Progenitor cell of endocrine pancreas (in vitro differentiated cells): ENCODE measurements around the gene PLD1. TPM values are rescaled to one million over a fixed set of nuclear protein-coding genes. Genes with fewer than 3 reads are reported as not detected.

Source experiments
- DNase-seq: peaks from one replicate; pipeline ENCODE4 v3.0.0; 2021; ENCODE audit warnings: low spot score; ENCODE audit not compliant: unreplicated experiment
- H3K27ac Mint-ChIP-seq: 2 replicates; pipeline ENCODE4 v1.8.0; 2021; ENCODE audit warnings: mild to moderate bottlenecking, moderate library complexity, mixed read lengths
- H3K27me3 Mint-ChIP-seq: 2 replicates; pipeline ENCODE4 v1.8.0; 2021; ENCODE audit warnings: mixed read lengths
- H3K36me3 Mint-ChIP-seq: 2 replicates; pipeline ENCODE4 v1.8.0; 2022; ENCODE audit warnings: mixed read lengths; ENCODE audit not compliant: insufficient read depth
- H3K4me1 Mint-ChIP-seq: 2 replicates; pipeline ENCODE4 v1.8.0; 2021; ENCODE audit warnings: low read depth, mixed read lengths
- H3K4me3 Mint-ChIP-seq: 2 replicates; pipeline ENCODE4 v1.8.0; 2021; ENCODE audit warnings: low read depth, mild to moderate bottlenecking, moderate library complexity, mixed read lengths
- H3K9me3 Mint-ChIP-seq: 2 replicates; pipeline ENCODE4 v1.8.0; 2021; ENCODE audit warnings: low read depth, mixed read lengths
- CTCF ChIP-seq: fragments of 200-600 bp; sonication (generic); IDR thresholded peaks from one replicate; pipeline ENCODE4 v1.5.0; 2021; ENCODE audit warnings: antibody characterized with exemption, mild to moderate bottlenecking; ENCODE audit not compliant: unreplicated experiment
- total RNA-seq: library from RNA; stranded (reverse); gene quantifications from 2 replicates; pipeline ENCODE4 v1.2.1, GENCODE V29; 2021

The PLD1 gene
- total RNA-seq, 1 donor from 2014 or later, result 143 TPM

- Mint-ChIP-seq H3K36me3 (peaks cover 73% of the 10 kb centered on the region), H3K9me3 (peaks cover 22% of the 10 kb centered on the region), H3K27ac (no peak overlapping the region), H3K4me1 (no peaks in the 10 kb centered on the region), H3K4me3 (no peak overlapping the region), H3K27me3 (no peaks in the 10 kb centered on the region)
- no peak for TF ChIP-seq CTCF
- DNase-seq, result no peak
Measured at GRCh38 chr3:171712171-171712938, 97.9 kb downstream of the PLD1 start.

- DNase-seq, result no peak
- peak overlapping the region; percentile 12 for H3K27ac Mint-ChIP-seq
- peaks cover 72% of the 10 kb centered on the region for H3K36me3 Mint-ChIP-seq
- H3K9me3 Mint-ChIP-seq, result peaks cover 17% of the 10 kb centered on the region
- no peak for TF ChIP-seq CTCF
- H3K4me3 Mint-ChIP-seq, result no peak overlapping the region
- H3K4me1 Mint-ChIP-seq, result no peaks in the 10 kb centered on the region
- no peaks in the 10 kb centered on the region for H3K27me3 Mint-ChIP-seq
Measured at GRCh38 chr3:171711461-171712170, 98.7 kb downstream of the PLD1 start.

GRCh38 chr3:171710359-171710758 is 99.9 kb downstream of the PLD1 start:
- Mint-ChIP-seq H3K9me3 (peaks cover 14% of the 10 kb centered on the region), H3K4me1 (no peaks in the 10 kb centered on the region), H3K27me3 (no peaks in the 10 kb centered on the region), H3K27ac (no peak overlapping the region), H3K4me3 (no peak overlapping the region), H3K36me3 (peaks cover 71% of the 10 kb centered on the region)
- no peak for TF ChIP-seq CTCF
- no peak for DNase-seq

GRCh38 chr3:171704814-171705213 is 105.5 kb downstream of the PLD1 start:
- TF ChIP-seq CTCF, result no peak
- H3K4me1 Mint-ChIP-seq, result peaks cover 7% of the 10 kb centered on the region
- H3K27me3 Mint-ChIP-seq, result no peaks in the 10 kb centered on the region
- DNase-seq, result no peak
- peaks cover 34% of the 10 kb centered on the region for H3K9me3 Mint-ChIP-seq
- H3K36me3 Mint-ChIP-seq, result peaks cover 81% of the 10 kb centered on the region
- no peak overlapping the region for H3K27ac Mint-ChIP-seq
- no peak overlapping the region for H3K4me3 Mint-ChIP-seq

DNA sequence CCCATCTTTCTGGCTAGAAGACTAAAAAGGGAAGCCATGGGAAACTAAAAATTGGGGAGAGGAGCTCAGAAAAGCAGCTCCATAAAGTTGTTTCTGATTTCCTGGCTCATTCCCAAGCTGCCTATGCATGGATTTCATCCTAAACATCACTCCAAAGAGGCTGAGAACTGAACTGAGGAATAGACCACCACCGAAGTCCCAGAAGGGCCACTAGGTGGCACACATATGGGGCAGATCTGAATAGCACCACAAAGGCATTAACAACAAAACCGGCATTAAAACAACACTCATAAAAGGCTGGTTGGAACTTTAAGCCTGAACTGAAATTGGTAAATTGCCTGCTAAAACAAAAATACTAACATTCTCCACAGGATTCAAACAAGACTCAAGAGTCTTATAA is 106.3 kb downstream of the PLD1 start:
- Mint-ChIP-seq H3K36me3 (peaks cover 79% of the 10 kb centered on the region), H3K4me3 (no peak overlapping the region), H3K4me1 (peaks cover 7% of the 10 kb centered on the region), H3K27ac (no peak overlapping the region), H3K27me3 (no peaks in the 10 kb centered on the region), H3K9me3 (peaks cover 35% of the 10 kb centered on the region)
- no peak for DNase-seq
- no peak for TF ChIP-seq CTCF
